Measurements from ENCODE around the gene CNOT8.

DNA sequence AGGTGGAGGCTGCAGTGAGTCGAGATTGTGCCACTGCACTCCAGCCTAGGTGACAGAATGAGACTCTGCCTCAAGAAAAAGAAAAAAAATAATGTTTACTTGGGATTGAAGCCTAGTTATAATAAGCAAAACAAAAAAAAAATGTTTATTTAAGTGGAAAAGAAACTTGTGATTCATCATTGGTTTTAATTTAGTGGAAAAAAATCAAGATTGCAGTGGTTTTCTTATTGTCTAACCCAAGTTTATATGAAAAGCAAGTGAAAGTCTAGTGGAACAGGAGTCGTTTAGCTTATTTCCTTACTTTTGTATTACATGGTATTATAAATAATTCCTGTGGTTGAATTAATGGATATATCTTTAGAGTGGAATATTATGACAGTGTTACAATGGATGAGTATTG, 8.4 kb downstream of the CNOT8 start:
- TF ChIP-seq, protein P1, sequence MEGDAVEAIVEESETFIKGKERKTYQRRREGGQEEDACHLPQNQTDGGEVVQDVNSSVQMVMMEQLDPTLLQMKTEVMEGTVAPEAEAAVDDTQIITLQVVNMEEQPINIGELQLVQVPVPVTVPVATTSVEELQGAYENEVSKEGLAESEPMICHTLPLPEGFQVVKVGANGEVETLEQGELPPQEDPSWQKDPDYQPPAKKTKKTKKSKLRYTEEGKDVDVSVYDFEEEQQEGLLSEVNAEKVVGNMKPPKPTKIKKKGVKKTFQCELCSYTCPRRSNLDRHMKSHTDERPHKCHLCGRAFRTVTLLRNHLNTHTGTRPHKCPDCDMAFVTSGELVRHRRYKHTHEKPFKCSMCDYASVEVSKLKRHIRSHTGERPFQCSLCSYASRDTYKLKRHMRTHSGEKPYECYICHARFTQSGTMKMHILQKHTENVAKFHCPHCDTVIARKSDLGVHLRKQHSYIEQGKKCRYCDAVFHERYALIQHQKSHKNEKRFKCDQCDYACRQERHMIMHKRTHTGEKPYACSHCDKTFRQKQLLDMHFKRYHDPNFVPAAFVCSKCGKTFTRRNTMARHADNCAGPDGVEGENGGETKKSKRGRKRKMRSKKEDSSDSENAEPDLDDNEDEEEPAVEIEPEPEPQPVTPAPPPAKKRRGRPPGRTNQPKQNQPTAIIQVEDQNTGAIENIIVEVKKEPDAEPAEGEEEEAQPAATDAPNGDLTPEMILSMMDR (IDR thresholded peaks at IDR 0.05; ENCODE audit: extremely low read depth in 1 of 2, insufficient read depth in 1 of 2, low read depth in 1 of 2, low read length in 2 of 2), result no peak
- no peak for TF ChIP-seq POLR2AphosphoS5 (IDR thresholded peaks at IDR 0.05; ENCODE audit: insufficient read depth, low read depth, low read length)
- TF ChIP-seq, protein P2, sequence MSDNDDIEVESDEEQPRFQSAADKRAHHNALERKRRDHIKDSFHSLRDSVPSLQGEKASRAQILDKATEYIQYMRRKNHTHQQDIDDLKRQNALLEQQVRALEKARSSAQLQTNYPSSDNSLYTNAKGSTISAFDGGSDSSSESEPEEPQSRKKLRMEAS (IDR thresholded peaks at IDR 0.05; ENCODE audit: insufficient read depth, insufficient read length), result no peak
- no peak for TF ChIP-seq POLR2A (IDR thresholded peaks at IDR 0.05; ENCODE audit: low read depth, low read length)
- no peak for TF ChIP-seq EZH2 (IDR thresholded peaks at IDR 0.05; ENCODE audit: borderline replicate concordance, low read depth, low read length, severe bottlenecking)
- no peak for TF ChIP-seq MYC (IDR thresholded peaks at IDR 0.05; ENCODE audit: low read depth, low read length)
- TF ChIP-seq GATA2 (IDR thresholded peaks at IDR 0.05; ENCODE audit: insufficient read depth, insufficient read length, low read depth, low read length), result no peak

All from endothelial cell of umbilical vein (primary cell).